ENCODE data around the gene PCDHGC5.

PCDHGC5 gene

GRCh38 chr5:141488591-141489561 lies at the start of gene PCDHGC5:
PCDHGC5 (plus strand) TSS chr5:141489081; CDS start chr5:141489241, 160 bp downstream.
- DNase-seq: peak; percentile 17
- in situ Hi-C loops (cut with HindIII; ENCODE audit: low pct_ligation_motif_present, low pct_unique_long_range_greater_than_20kb, low sequenced_read_pairs): no loop called here

- in situ Hi-C loops (cut with HindIII; ENCODE audit: low pct_ligation_motif_present, low pct_unique_long_range_greater_than_20kb, low sequenced_read_pairs): no loop called here
- DNase-seq: no peak
Observed at GRCh38 chr5:141439411-141440141, 49.3 kb upstream of the PCDHGC5 start.

- DNase-seq: no peak
- in situ Hi-C loops (cut with HindIII; ENCODE audit: low pct_ligation_motif_present, low pct_unique_long_range_greater_than_20kb, low sequenced_read_pairs): no loop called here
Observed at GRCh38 chr5:141440341-141440740, 48.5 kb upstream of the PCDHGC5 start.

GRCh38 chr5:141441571-141442170 lies 47.2 kb upstream of the PCDHGC5 start:
- in situ Hi-C loops (cut with HindIII; ENCODE audit: low pct_ligation_motif_present, low pct_unique_long_range_greater_than_20kb, low sequenced_read_pairs): no loop called here
- no peak for DNase-seq

GRCh38 chr5:141465351-141465750 lies 23.5 kb upstream of the PCDHGC5 start:
- in situ Hi-C loops (cut with HindIII; ENCODE audit: low pct_ligation_motif_present, low pct_unique_long_range_greater_than_20kb, low sequenced_read_pairs): no loop called here
- no peak for DNase-seq

- peak; percentile 95 for DNase-seq
- in situ Hi-C loops (cut with HindIII; ENCODE audit: low pct_ligation_motif_present, low pct_unique_long_range_greater_than_20kb, low sequenced_read_pairs): no loop called here
Observed at GRCh38 chr5:141475625-141476131, 13.2 kb upstream of the PCDHGC5 start, which contains the start of gene PCDHGC3. PCDHGC3 (plus strand) TSS chr5:141475966; CDS start chr5:141476117, 151 bp downstream.

GRCh38 chr5:141476132-141476911 lies 12.6 kb upstream of the PCDHGC5 start:
- peak; percentile 62 for DNase-seq
- in situ Hi-C loops (cut with HindIII; ENCODE audit: low pct_ligation_motif_present, low pct_unique_long_range_greater_than_20kb, low sequenced_read_pairs): no loop called here

- in situ Hi-C loops (cut with HindIII; ENCODE audit: low pct_ligation_motif_present, low pct_unique_long_range_greater_than_20kb, low sequenced_read_pairs): no loop called here
- no peak for DNase-seq
Observed at GRCh38 chr5:141477044-141477575, 11.8 kb upstream of the PCDHGC5 start.

- DNase-seq: no peak
- in situ Hi-C loops (cut with HindIII; ENCODE audit: low pct_ligation_motif_present, low pct_unique_long_range_greater_than_20kb, low sequenced_read_pairs): no loop called here
Observed at GRCh38 chr5:141477815-141478214, 11.1 kb upstream of the PCDHGC5 start.

- DNase-seq: no peak
- in situ Hi-C loops (cut with HindIII; ENCODE audit: low pct_ligation_motif_present, low pct_unique_long_range_greater_than_20kb, low sequenced_read_pairs): no loop called here
Observed at GRCh38 chr5:141478321-141478945, 10.4 kb upstream of the PCDHGC5 start.

GRCh38 chr5:141479776-141480175 lies 9.1 kb upstream of the PCDHGC5 start:
- no peak for DNase-seq
- in situ Hi-C loops (cut with HindIII; ENCODE audit: low pct_ligation_motif_present, low pct_unique_long_range_greater_than_20kb, low sequenced_read_pairs): no loop called here

- DNase-seq: no peak
- in situ Hi-C loops (cut with HindIII; ENCODE audit: low pct_ligation_motif_present, low pct_unique_long_range_greater_than_20kb, low sequenced_read_pairs): no loop called here
Observed at GRCh38 chr5:141483902-141484301, 5.0 kb upstream of the PCDHGC5 start.

GRCh38 chr5:141484310-141484640 lies 4.6 kb upstream of the PCDHGC5 start:
- in situ Hi-C loops (cut with HindIII; ENCODE audit: low pct_ligation_motif_present, low pct_unique_long_range_greater_than_20kb, low sequenced_read_pairs): no loop called here
- no peak for DNase-seq

- in situ Hi-C loops (cut with HindIII; ENCODE audit: low pct_ligation_motif_present, low pct_unique_long_range_greater_than_20kb, low sequenced_read_pairs): no loop called here
- no peak for DNase-seq
Observed at GRCh38 chr5:141484641-141485311, 4.1 kb upstream of the PCDHGC5 start, which contains the start of gene PCDHGC4. PCDHGC4 (plus strand) TSS chr5:141485030; CDS start chr5:141485174, 144 bp downstream.

- in situ Hi-C loops (cut with HindIII; ENCODE audit: low pct_ligation_motif_present, low pct_unique_long_range_greater_than_20kb, low sequenced_read_pairs): no loop called here
- DNase-seq: no peak
Observed at GRCh38 chr5:141485321-141486055, 3.4 kb upstream of the PCDHGC5 start.

- no peak for DNase-seq
- in situ Hi-C loops (cut with HindIII; ENCODE audit: low pct_ligation_motif_present, low pct_unique_long_range_greater_than_20kb, low sequenced_read_pairs): no loop called here
Observed at GRCh38 chr5:141486091-141486490, 2.8 kb upstream of the PCDHGC5 start.

All from ACHN (cell line).